Right atrium auricular region (tissue), 2 donors: Measurements from ENCODE around the gene KCNMA1. TPM values are rescaled to one million over a fixed set of nuclear protein-coding genes. Genes with fewer than 3 reads are reported as not detected.

ENCODE experiments used
- DNase-seq: peaks from one replicate; pipeline ENCODE4 v3.0.0-alpha.2; 2019; ENCODE audit warnings: low spot score
- H3K27ac ChIP-seq, 2 donors: fragments of 200-600 bp; sonication (generic); 1 replicate in 1 of 2; 2 replicates in 1 of 2; pipeline ENCODE4 v1.5.1; 2016 to 2019
- H3K27me3 ChIP-seq, 2 donors: fragments of 200-600 bp; sonication (generic); one replicate each; pipeline versions ENCODE4 v1.5.1 to v1.6.0; 2017 to 2019
- H3K36me3 ChIP-seq: fragments of 200-600 bp; sonication (generic); one replicate; pipeline ENCODE4 v1.5.1; 2016
- H3K4me1 ChIP-seq, 2 donors: fragments of 200-600 bp; sonication (generic); one replicate each; pipeline versions ENCODE4 v1.5.1 to v1.6.0; 2017 to 2019
- H3K4me3 ChIP-seq, 2 donors: fragments of 200-600 bp; sonication (generic); 1 replicate in 1 of 2; 2 replicates in 1 of 2; pipeline ENCODE4 v1.5.1; 2017 to 2019; ENCODE audit warnings: mild to moderate bottlenecking in 1 of 2, moderate library complexity in 1 of 2
- H3K9me3 ChIP-seq, 2 donors: fragments of 200-600 bp; sonication (generic); one replicate each; pipeline ENCODE4 v1.5.1; 2019
- CTCF ChIP-seq, 2 donors: fragments of 200-600 bp; sonication (generic); IDR thresholded peaks; one replicate each; pipeline ENCODE4 v1.5.1; 2019; ENCODE audit warnings: antibody characterized with exemption in 2 of 2
- total RNA-seq, 2 donors: library from RNA; depleted of rRNA; stranded (reverse); fragments of >200 nt; gene quantifications; one replicate each; pipeline ENCODE4 v1.1.0, GENCODE V29; 2016

KCNMA1 gene
- total RNA-seq, 2 donors from 2014 or later, result 2.3 to 3.5 TPM

DNA sequence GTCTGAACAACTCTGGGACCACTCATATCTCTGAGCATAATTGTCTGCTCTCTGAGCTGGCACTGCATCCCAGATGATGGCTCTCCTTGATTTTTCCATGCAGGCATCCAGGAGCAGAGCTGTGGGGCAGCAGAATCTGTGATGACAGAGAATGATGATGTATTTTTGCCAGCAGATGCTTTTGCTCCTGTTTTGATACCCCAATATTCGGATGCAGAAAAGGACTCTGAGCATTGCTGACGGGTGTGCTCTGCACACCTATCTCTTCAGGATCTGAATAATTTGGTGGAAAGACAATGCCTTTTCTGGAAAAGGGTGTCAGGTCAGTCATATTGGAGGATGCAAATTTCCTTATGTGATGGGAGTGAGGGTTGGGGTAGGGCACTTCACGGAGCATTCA, 735.9 kb downstream of the KCNMA1 start:
- Histone ChIP-seq H3K9me3 (peaks cover 0 to 6% of the 10 kb centered on the region in 2 donors), H3K4me3 (no peak overlapping the region), H3K36me3 (no peaks in the 10 kb centered on the region), H3K4me1 (no peaks in the 10 kb centered on the region), H3K27ac (no peak overlapping the region), H3K27me3 (no peaks in the 10 kb centered on the region)
- no peak for TF ChIP-seq CTCF (IDR thresholded peaks at IDR 0.05)
- DNase-seq, result no peak

DNA sequence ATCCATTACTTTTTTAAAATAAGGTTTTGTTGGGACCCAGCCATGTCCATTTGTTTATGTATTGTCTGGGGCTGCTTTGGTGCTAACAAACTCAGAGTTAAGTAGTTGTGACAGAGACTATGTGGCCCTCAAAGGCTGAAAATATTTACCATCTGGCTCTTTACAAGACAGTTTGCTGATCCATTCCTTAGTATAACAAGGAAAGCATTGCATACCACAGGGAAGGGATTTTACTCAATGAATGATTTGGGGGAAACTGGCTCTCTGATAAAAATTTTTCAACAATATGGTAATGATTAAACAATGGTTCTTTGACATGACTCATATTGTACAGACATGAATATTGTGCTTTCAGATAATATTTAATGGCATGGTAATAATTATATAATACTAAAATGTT, 738.1 kb downstream of the KCNMA1 start:
- no peak overlapping the region for H3K27ac ChIP-seq
- TF ChIP-seq CTCF (IDR thresholded peaks at IDR 0.05), result no peak
- no peak for DNase-seq
- peaks cover 0 to 6% of the 10 kb centered on the region in 2 donors for H3K9me3 ChIP-seq
- H3K36me3 ChIP-seq, result no peaks in the 10 kb centered on the region
- no peak overlapping the region for H3K4me3 ChIP-seq
- no peaks in the 10 kb centered on the region for H3K27me3 ChIP-seq
- H3K4me1 ChIP-seq, result no peaks in the 10 kb centered on the region

DNA sequence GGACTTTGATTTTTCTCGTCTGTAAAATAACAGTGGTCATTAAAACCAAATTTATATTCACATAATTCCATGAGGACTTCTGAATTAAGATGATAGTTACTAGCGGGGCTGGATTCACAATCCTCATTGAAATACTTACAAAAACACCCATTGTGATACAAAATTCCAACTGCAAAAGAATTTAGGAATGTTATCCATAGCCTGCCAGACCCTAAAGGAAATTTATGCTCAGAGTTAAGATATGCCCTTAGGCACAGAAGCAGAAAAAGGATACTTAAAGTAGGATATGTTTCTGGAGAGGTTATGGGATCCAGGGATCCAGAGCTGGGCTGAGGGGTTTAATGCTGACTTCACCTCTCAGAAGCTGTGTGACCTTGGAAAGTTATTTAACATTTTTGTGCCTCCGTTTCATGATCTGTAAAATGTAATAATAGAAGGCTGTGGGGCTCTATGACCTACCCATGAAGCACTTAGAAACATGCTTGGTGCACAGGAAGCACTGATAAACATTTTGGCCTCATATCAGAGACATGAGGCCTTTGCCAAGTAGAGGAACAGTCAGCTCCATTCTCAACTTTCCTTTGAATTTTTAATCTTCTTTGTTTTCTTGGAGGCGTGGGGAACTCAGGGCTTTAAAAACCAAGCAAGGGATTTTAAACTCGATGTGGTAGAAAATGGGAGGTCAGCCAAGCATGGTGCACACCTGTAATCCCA, 744.7 kb downstream of the KCNMA1 start:
- DNase-seq, result no peak
- H3K27me3 ChIP-seq, result no peaks in the 10 kb centered on the region
- peaks cover 0 to 2% of the 10 kb centered on the region in 2 donors for H3K9me3 ChIP-seq
- no peaks in the 10 kb centered on the region for H3K4me1 ChIP-seq
- no peak overlapping the region for H3K4me3 ChIP-seq
- H3K27ac ChIP-seq, result no peak overlapping the region
- H3K36me3 ChIP-seq, result no peaks in the 10 kb centered on the region
- TF ChIP-seq CTCF (IDR thresholded peaks at IDR 0.05), result no peak

DNA sequence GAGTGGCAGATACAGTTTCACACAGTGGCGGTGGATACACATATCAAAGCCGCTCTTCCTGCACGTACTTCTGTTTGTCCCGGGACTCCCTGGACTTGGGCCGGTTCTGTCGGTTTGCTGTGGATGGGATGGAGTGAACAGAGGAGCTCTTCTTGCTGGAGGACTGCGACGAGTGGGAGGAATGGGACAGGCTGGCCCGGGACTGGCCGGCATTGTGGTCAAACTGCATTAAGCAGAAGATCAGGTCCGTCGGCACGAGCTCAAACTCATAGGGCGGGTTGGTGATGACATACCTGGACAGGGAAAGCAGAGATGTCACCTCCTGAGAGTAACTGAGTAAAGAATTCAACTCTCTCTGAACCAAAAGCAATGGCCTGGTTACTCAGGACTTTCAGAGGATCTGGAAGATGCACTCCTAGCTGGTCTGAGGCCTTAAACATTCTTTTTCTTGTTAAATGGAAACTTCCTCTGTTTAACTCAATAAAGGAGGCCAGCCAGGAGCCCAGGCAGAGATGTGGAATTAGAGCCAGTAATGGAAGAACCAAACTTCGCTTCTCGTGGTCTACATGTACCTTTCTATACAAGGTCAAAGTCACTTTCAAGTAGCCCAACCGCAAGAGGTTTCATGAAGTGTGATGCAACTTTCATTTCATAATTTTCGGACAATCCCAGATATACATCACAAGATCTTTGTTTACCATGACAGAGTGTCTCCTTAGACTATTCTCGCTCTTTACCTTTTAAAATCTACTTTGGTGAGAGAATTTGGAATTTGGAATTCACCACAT, 750.2 kb downstream of the KCNMA1 start:
- no peak overlapping the region for H3K4me3 ChIP-seq
- DNase-seq, result no peak
- peaks cover 0 to 15% of the 10 kb centered on the region in 2 donors for H3K4me1 ChIP-seq
- no peak for TF ChIP-seq CTCF (IDR thresholded peaks at IDR 0.05)
- peak overlapping the region in 1 of 2 donors; percentile 66 for H3K27ac ChIP-seq
- no peaks in the 10 kb centered on the region for H3K9me3 ChIP-seq
- H3K36me3 ChIP-seq, result no peaks in the 10 kb centered on the region
- H3K27me3 ChIP-seq, result no peaks in the 10 kb centered on the region

DNA sequence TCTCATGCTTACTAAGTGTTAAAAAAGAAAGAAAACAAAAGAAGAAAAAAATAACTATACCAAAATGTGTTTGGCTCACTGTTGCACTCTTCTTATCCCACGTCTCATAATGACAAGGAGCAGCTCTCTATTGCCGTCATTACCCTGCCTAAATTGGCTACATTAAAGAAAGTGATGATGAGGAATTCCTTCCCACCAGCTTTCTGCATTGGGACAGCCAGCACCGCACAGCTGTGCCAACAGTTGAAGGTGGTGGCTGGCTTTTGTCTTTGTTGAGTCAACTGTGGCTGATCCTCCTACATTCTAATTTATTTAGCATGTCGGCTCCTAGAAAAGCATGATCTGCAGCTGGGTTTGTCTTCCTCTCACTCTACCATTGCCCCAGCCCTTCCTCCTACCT, 751.8 kb downstream of the KCNMA1 start:
- H3K27me3 ChIP-seq, result no peaks in the 10 kb centered on the region
- no peaks in the 10 kb centered on the region for H3K36me3 ChIP-seq
- no peaks in the 10 kb centered on the region for H3K9me3 ChIP-seq
- no peak overlapping the region for H3K4me3 ChIP-seq
- H3K4me1 ChIP-seq, result peaks cover 0 to 15% of the 10 kb centered on the region in 2 donors
- no peak for DNase-seq
- no peak for TF ChIP-seq CTCF (IDR thresholded peaks at IDR 0.05)
- peak overlapping the region in 1 of 2 donors; percentile 66 for H3K27ac ChIP-seq
